Erythroblast (primary cell): ENCODE measurements around the gene CNST.
A peak's percentile ranks its signal among the peaks of the same experiment; 100 is the strongest.
"Not testable (repeated sequence)": the region's sequence is repeated elsewhere in the genome, so short reads cannot be mapped to it uniquely, and the experiment has no call there.

Experiments used
- DNase-seq, 2 experiments: peaks; one replicate each; lab custom pipeline; 2025; lab: John Stamatoyannopoulos, UW
- GATA1 ChIP-seq: IDR thresholded peaks from 2 replicates; pipeline ENCODE4 v1.6.1; 2011; ENCODE audit warnings: low read depth, mild to moderate bottlenecking, control low read depth, low read length, moderate library complexity
- POLR2A ChIP-seq: IDR thresholded peaks from 2 replicates; pipeline ENCODE4 v1.6.1; 2011; ENCODE audit warnings: mild to moderate bottlenecking, low read length

CNST gene

GRCh38 chr1:246677842-246678241 lies 111.6 kb downstream of the CNST start:
- no peak for TF ChIP-seq POLR2A
- TF ChIP-seq GATA1 = no peak
- no peak for DNase-seq

- DNase-seq = no peak
- no peak for TF ChIP-seq GATA1
- TF ChIP-seq POLR2A = no peak
Measured at GRCh38 chr1:246678816-246679793, 112.8 kb downstream of the CNST start.

- TF ChIP-seq GATA1 (no peak), POLR2A (no peak)
- DNase-seq = no peak
Measured at GRCh38 chr1:246679794-246680177, 113.5 kb downstream of the CNST start.

- DNase-seq = no peak
- TF ChIP-seq GATA1 (no peak), POLR2A (no peak)
Measured at GRCh38 chr1:246680190-246680589, 113.9 kb downstream of the CNST start.

- no peak for DNase-seq
- TF ChIP-seq GATA1 (no peak), POLR2A (no peak)
Measured at GRCh38 chr1:246680696-246681130, 114.5 kb downstream of the CNST start.

GRCh38 chr1:246681900-246682895 lies 115.9 kb downstream of the CNST start:
- DNase-seq = no peak
- no peak for TF ChIP-seq POLR2A
- no peak for TF ChIP-seq GATA1

- TF ChIP-seq GATA1 (no peak), POLR2A (no peak)
- DNase-seq = no peak
Measured at GRCh38 chr1:246683521-246683920, 117.3 kb downstream of the CNST start.

- DNase-seq = no peak
- TF ChIP-seq GATA1 = no peak
Measured at GRCh38 chr1:246687002-246687401, 120.7 kb downstream of the CNST start.

GRCh38 chr1:246689409-246690008 lies 123.3 kb downstream of the CNST start:
- DNase-seq = peak; percentile 66 to 71
- no peak for TF ChIP-seq POLR2A
- TF ChIP-seq GATA1 = no peak

- TF ChIP-seq GATA1 (no peak), POLR2A (no peak)
- no peak for DNase-seq
Measured at GRCh38 chr1:246690100-246690499, 123.8 kb downstream of the CNST start.

- DNase-seq = peak in 1 of 2 experiments; percentile 8
- TF ChIP-seq GATA1 = no peak
- no peak for TF ChIP-seq POLR2A
Measured at GRCh38 chr1:246691622-246692495, 125.6 kb downstream of the CNST start.

- not testable (repeated sequence) for DNase-seq
Measured at GRCh38 chr1:246694213-246694895, 128.1 kb downstream of the CNST start.
